Measurements from ENCODE around the gene TRPM1.

TRPM1 gene

DNA sequence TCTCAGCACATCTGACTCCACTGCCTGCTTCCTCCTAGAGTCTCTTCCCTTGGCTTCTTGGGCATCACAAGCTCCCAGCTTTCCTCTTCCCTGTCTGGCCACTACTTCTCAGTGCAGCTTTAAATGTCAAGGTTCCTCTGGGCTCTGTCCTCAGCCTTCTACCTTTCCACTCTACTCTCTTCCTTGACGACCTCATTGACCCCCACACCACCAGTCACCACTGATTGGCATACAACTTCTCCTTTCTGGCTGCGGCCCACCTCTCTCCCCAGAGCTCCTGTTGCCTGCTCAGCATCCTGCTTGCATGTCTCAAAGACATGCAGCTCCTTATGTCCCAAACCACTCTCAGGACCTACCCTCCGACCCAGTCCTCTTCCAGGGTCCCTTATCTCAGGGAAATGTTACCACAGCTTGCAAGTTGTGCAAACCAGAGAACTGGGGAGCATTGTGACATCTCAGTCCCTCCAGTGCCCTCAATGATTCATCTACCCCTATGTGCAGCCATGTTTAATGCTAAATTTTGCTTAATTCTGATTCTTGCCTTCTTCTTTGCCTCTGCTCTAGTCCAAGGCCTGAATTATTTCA, 49.9 kb downstream of the TRPM1 start:
- in situ Hi-C loops (cut with MboI; ENCODE audit: low sequenced_read_pairs): no loop called here

DNA sequence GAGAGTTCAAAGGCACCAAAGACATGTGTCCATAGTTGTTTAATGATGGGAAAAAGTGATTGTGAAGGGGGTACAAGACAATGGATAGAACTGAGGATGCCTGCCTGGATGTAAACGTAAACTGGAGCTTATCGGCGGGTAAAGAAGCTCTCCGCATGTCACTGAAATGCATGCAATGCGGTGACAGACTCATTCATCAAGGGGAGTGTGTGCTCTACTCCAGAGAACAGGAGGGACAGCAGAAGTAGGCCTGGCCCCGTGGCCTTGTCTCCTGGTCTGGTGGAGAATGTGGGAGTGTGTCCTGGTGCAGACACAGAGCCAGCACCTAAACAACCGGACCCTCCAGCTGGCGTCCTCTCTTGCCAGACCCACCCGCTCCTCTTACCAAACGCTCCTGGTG, 50.6 kb downstream of the TRPM1 start:
- in situ Hi-C loops (cut with MboI; ENCODE audit: low sequenced_read_pairs): no loop called here

DNA sequence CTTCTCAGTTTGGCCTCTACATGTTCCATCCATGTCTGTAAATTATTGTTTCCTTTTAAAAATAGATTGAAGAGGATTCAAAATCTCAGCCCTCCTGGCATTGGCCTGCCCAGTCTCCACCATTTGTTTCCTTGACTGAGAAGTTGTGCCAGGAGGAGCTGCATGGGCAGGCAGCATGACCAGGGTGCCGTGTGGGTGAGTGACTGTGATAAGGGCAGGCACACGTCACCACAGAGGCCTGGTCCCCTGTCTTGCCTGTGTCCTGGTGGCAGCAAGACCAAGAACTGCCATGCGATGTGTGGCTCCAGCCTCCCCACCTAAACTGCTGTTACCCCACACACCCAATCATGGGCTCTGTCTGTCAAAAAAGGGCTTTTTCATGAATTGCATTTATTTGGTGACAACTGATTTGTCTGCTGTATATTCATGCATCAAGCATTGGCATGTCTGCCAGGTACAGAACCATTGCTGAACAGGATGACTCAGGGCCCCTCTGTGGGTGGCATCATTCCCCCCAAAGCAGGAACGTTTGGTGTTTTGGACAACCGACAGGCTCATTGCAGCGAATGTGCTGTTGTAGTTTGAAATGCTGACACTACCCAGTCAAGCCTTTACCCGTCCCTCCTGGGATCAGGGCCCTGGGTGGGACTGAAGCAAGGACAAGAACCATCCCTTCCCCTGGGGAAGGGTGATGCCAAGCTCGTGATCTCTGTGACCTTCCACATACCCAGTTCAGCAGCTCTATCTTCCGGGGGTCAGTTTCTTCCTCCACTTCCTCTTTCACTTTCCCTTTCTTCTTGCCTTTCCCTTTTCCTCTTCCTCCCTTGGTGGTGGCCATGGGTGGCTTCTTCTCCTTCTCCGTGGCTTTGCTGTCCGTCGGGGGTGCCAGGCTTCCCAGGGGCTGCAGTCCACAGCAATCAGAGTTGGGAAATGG, 51.6 kb downstream of the TRPM1 start:
- in situ Hi-C loops (cut with MboI; ENCODE audit: low sequenced_read_pairs): no loop called here

DNA sequence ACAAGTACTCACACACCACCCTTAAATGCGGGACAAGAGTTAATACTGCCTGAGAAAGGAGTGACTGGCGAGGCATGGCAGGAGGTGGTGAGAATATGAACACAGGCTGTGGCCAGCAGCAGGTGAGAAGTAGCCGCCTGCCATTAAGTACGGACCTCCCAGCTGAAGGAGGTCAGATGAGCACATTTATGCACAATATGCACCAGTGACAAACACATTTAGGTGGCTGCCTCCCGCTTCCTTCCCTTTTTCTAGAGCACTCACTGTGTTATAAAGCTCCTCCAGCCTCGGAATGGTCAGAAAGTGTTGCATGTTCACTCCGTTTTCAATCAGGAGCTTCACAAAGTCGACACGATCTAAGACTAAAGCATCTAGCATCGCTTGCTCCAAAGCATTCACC, 52.4 kb downstream of the TRPM1 start:
- in situ Hi-C loops (cut with MboI; ENCODE audit: low sequenced_read_pairs): no loop called here

DNA sequence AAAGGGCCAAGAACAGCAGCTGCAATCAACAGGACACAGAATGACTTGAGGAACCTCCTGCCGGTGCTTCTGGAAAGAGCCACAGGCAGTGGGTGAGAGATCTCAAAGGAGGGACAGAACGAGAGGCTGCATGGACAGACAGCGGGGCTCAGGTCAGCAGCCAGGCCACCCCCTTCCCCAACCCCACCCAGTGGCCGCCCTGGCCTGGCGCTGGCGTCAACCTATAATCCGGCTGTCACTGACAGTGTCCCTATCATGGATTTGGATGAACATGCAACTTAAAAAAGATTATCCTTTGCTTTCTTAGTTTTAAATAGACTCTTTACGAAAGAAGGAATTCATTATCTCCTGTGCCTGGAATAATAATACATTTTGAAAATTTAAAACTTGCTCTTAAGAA, 54.1 kb downstream of the TRPM1 start:
- in situ Hi-C loops (cut with MboI; ENCODE audit: low sequenced_read_pairs): no loop called here

DNA sequence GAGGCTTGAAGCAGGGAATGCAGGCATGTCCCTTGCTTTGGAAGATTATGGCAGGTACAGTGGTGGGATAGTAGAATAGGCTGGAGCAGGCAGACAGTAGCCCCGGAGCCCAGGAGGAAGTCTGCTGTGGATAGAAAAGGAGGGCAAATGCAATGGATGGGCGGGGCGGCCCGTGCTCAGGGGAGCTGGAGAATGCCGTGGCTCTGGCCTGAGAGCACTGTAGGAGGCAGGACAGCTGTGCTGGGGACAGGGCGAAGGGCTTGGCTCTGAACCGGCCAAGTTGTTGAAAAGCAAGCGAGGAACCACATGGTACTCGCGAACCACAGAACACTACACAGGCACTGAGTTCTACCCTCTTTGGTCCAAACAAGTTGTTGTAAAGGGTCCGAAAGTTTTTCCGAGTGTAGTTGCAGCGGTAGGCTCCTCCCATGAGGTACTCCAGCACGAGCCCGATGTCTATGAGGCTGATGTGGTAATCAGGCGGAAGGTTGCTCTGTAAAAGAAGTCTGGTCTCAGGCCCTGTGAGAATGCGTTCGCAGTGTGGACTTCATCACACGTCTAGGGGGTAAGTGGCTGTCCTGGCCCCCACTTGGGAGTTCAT, 54.7 kb downstream of the TRPM1 start:
- in situ Hi-C loops (cut with MboI; ENCODE audit: low sequenced_read_pairs): no loop called here

DNA sequence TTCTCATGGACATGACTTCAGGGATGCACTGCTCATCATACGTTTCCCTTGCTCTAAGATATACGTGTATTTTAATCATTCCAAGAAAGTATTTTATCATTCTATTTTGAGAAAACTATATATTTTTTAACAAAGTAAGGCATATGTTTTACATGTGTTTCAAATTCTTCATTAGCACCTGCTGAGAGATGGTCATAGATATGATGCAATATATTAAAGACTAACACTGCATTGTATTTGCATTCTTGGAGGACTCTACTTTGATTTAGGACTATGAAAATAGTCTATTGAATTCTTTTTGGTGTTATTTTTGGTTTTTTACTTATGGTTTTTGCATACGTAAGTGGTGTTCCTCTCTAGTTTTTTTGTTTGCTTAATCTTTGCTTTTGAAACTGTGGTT, 55.9 kb downstream of the TRPM1 start:
- in situ Hi-C loops (cut with MboI; ENCODE audit: low sequenced_read_pairs): no loop called here

DNA sequence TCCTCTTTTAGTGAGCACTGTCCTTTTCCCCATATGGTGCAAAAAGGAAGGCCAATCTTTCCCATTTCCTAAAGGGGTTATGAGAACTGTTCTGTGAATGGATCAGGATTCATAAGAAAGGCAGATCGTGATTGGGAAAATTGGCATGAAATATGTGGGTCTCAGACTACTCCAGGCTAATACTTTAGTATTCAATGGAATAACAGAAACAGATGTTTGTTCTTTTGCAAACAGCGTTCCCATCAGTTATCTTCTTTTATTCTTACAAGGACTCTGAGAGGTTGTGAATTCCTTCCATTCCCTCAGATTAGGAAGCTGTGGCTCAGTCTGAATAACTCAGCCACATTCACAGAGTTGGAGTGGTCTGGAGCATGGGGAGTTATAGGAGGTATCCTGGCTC, 58.8 kb downstream of the TRPM1 start:
- in situ Hi-C loops (cut with MboI; ENCODE audit: low sequenced_read_pairs): no loop called here

DNA sequence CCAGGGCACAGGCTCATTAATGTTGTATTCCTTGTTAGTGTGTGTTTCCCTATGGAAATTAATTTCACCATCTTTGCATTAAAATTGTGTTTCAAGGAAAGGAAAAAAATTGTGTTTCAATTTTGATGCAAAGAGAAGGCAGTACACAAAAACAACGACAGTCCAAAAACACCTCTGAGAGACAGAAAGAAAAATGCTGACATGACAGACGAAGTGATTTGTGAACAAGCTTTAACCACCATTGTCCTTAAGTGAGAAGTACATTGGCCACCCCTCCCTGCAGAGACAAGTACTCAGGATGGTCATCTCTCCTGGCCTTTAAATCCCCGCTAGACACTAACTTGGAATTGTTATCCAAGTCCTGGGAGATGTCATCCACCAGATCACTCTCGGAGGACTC, 59.9 kb downstream of the TRPM1 start:
- in situ Hi-C loops (cut with MboI; ENCODE audit: low sequenced_read_pairs): no loop called here

DNA sequence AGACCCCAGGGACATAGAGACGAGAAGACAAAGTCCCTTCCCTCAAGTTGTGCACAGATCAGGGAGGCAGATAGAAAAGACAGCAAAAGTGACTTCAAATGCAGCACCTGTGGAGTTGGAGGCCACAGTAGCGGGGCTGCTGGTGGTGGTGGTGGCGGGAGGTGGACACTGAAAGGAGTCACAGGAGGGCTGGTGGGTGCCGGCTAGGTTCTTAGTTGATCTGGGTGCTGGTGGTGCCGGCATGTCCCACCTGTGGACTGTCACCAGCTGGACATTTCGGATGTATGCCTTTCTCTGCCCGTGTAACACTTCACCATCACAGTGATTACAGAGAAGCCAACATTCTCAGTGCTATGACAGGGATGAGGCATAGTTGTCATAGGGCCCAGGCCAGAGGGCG, 60.9 kb downstream of the TRPM1 start:
- in situ Hi-C loops (cut with MboI; ENCODE audit: low sequenced_read_pairs): no loop called here

DNA sequence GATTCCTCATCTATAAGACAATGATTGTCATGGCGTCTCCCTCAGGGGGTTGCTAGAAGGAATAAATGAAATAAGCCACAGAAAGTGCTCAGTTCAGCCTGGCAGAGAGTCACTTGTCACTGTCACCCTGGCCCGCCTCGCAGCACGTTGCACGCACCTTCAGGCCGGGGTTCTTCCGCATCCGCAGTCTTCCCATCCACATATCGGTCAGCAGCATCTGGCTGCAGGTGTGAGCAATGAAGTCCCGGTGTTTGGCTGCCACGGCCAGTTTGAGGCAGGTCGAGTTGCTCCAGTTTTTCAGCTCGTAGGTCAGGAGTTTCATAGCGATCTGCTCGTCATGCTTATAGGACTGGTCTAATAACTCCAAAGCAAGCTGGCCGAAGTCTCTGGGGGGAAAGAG, 61.6 kb downstream of the TRPM1 start:
- in situ Hi-C loops (cut with MboI; ENCODE audit: low sequenced_read_pairs): no loop called here

DNA sequence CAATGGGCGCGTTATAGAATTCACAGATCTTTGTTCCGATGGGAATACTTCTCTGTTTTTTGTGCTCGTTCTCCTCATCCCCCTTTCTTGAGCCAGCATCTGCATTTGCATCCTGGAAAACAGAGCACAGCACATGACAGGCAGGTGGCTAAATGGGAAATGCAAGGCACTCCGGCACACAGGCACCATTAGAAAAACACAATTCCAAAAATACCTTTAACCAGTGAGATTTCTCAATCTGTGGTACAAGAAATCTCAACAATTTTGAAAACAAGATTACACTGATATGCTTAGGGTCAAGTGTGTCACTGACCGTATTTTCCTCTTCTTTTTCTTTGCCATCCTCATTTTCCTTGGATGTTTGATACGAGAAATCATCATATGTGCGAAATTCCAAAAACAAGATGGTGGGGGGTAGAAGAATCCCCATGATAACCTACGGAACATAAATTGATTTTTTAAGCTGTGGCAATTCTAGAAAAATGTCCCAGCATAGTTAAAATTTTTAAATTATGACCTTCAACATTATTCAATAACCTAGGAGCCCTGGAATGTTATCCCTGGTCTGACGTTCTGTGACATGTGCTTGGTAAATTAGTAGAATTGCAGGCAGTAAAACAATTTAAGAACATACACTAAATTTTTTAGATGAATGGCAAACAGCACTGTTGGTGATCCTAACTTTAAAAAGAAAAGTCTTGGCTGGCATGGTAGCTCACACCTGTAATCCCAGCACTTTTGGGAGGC, 63.6 kb downstream of the TRPM1 start:
- in situ Hi-C loops (cut with MboI; ENCODE audit: low sequenced_read_pairs): no loop called here

DNA sequence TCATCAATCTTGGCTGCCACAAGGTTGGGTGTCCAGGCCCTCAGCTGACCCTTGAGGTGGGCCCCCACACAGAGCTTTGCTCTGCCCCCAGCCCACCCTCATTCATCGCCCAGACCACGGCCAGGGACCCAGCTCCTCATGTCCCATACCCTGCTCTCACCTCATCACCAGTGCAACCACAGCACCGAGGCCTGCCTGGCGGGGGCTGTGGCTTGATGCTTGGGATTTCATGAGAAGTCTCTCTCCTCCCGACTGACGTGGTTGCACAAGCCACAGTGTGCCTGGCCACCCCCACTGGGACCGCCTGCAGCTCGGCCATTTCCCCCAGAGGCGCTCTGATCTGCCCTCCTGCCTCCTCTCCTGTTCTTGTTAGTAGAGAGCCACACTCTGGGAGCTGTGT, 64.7 kb downstream of the TRPM1 start:
- in situ Hi-C loops (cut with MboI; ENCODE audit: low sequenced_read_pairs): no loop called here

DNA sequence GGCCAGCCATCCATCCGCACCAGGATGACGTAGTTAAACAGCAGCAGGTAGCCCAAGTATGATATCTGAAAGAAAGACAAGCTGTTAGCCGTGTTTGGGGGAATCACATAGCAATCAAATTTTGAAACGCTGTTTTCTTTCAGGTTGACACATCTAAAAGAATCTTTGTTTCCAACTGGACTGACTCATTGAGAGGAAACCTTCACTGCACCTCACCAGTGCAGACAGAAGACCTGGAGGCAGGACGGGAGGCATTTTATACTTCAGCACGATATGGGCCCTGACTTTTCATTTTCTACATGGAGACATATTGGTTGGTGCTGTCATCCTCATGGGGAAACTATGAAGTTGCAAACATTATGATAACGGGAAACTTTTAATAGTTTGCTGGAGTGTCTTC, 65.9 kb downstream of the TRPM1 start:
- in situ Hi-C loops (cut with MboI; ENCODE audit: low sequenced_read_pairs): no loop called here

DNA sequence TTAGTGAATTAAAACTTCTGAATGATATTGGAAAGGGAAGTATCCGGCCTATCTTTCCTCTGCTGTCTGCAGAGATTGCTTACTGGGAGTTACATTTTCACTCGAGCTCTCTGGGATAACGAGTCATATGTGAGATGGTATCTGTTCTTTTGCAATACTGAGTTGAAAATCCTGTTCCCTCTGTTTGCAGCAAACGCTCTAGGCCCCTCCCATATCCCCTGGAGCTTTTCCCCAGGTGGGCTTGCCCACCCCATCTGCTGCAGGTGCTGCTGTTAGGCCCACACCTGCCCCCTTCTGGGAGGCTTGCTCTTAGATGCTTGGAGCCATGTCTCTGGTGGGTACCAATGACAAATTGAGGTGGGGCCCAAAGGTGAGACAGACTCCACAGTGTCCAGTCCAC, 67.4 kb downstream of the TRPM1 start:
- in situ Hi-C loops (cut with MboI; ENCODE audit: low sequenced_read_pairs): no loop called here

DNA sequence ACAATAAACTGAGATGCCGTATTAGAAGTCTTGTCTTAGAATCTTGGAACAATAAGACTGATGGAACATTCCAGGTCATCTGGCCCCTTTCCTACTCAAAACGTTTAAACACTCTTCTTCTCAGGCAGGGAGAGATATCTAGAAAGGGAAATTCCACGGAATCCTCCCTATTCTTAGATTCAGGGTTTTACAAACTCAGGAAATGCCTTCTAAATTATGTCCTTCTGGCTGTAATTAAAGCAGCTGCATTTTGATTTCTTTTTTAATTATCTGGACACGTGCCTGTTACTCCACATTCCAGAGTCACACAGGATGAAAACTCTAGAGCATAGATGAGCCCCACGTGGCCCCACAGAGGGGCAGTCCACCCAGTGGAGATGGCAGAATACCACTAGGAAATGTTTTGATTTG, 68.6 kb downstream of the TRPM1 start:
- in situ Hi-C loops (cut with MboI; ENCODE audit: low sequenced_read_pairs): no loop called here

DNA sequence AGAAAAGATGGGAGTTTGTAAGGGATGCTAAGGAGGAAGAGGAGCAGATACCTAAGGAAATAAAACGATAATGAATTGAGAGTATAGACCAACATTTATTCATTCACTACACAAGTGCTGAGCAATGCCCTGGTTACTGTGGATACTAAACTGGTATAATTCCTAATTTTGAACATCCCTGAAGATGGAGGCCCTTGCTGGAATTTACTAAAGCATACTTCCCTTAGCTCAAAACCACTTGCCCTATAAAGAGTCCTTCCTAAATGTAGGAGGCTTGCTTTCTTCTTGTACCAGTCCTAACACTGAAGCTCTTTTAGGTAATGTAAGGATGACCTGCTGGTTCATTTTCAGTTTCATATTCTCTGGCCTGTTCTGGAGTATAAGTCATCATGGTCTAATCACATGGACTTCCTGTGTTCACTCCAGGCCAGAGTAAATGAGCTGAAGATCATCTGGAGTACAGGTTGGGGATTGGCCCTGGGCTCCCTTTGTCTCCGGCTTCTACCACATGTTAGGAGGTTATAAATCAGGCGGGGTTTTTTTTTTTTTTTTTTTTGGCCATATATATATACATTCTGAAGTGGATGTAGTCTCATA, 70.0 kb downstream of the TRPM1 start:
- in situ Hi-C loops (cut with MboI; ENCODE audit: low sequenced_read_pairs): no loop called here

DNA sequence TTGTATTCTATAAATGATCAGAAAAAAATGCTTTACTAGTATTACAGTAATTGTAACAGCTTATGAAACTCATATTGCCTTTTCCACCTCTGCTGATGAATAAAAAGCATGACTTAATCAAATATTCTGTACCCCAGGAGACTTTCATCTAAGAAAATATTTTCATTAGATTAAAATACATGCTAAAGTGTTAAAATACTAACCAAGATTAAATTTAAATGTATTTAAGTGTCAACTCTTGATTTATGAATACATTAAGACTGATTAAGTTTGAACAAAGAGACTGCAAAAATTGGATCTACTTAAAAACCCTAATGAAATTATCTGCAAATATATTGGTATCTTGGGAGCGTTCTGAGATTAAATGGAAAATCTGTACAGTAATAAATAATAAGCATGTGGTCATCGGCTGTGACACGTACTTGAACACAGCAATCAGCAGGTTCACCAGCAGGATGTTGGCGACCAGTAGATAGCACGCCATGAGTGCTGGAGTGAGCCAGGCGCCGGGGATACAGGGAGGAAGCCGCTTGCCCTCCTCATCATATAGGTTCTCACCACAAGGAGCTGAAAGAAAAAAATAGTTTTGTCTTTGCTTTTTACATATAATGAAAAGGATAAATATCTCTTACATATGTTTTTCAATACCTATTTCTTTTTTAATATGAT, 73.5 kb downstream of the TRPM1 start:
- in situ Hi-C loops (cut with MboI; ENCODE audit: low sequenced_read_pairs): no loop called here

DNA sequence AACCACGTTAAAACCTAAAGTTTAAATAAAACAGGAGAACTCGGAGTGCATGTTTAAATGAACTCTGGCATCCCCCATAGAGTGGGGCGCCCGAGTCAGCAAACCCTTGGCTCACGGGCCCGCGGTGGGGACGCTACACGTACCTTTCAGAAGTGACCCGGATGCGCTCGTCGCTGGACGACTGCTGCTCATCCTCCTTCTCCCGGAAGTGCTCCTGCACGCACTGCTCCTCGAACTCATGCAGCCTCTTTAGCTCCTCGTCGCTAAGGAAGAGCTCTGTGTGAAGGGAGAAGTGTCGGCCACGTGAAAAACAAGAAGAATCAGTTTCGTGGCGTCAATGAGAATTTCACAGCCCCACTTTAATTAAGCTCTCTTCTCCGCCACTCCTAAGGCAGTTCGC, 75.5 kb downstream of the TRPM1 start:
- in situ Hi-C loops (cut with MboI; ENCODE audit: low sequenced_read_pairs): no loop called here

DNA sequence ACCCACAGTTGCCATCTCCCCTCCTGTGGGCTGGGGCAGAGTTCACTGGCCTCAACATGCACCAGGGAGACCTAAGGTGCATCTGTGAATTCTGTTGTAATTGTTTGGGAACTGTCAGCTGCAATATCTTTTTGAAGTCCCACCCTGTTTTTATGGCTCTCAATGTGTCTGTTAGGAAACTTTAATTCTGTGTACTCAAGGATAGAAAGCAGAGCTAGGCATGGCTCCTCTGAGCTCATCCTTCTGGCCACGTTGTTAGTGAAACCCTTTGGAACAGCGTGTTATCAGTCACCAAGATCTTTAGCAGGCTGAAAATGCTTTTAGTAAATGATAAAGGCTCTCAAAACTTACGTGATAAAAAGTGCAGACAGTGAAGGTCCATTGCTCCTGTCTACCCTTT, 76.5 kb downstream of the TRPM1 start:
- in situ Hi-C loops (cut with MboI; ENCODE audit: low sequenced_read_pairs): no loop called here

DNA sequence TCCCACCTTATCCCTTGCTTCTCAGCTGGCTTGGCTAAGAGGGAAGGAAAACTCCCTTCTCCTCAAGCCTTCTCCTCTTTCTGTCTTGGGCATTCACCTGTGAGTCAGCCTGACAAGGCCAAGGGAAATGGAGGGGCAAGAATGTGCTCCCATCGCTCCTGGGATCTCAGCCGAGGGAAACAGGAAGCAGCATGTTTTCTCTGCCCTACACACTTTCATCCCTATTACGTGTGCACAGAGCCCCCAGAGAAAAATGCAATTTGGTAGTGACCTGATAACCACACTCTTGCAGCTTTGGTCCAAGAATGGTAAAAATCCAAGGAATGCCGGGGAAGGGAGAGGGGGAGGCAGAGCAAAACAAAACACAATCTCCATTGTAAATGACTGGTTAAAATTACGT, 77.2 kb downstream of the TRPM1 start:
- in situ Hi-C loops (cut with MboI; ENCODE audit: low sequenced_read_pairs): no loop called here
